ENCODE data around the gene TNFRSF6B.

- TF ChIP-seq CTCF (conservative IDR thresholded peaks at IDR 0.05; ENCODE audit: low read length) (no peak), EZH2phosphoT487 (IDR thresholded peaks at IDR 0.05; ENCODE audit: borderline replicate concordance, low read depth, low read length) (no peak)
Measured at GRCh38 chr20:63741676-63742380, 45.4 kb downstream of the TNFRSF6B start.

All from OCI-LY7 (cell line).